K562 (cell line): ENCODE measurements around the gene TMEM217. TPM values are rescaled to one million over a fixed set of nuclear protein-coding genes. Genes with fewer than 3 reads are reported as not detected.

Source experiments
- HES1 ChIP-seq: fragments of 450-650 bp; IDR thresholded peaks from 2 replicates; pipeline ENCODE4 v1.6.1; 2016; ENCODE audit warnings: low read depth, mild to moderate bottlenecking, moderate library complexity
- HOXB6 ChIP-seq: fragments of 250-450 bp; sonication (Bioruptor Pico); IDR thresholded peaks from 2 replicates; pipeline ENCODE4 v1.5.1; 2022; ENCODE audit warnings: mild to moderate bottlenecking, borderline replicate concordance
- NFYB ChIP-seq: IDR thresholded peaks from 2 replicates; pipeline ENCODE4 v1.6.1; 2011; ENCODE audit warnings: mild to moderate bottlenecking, moderate library complexity; ENCODE audit not compliant: insufficient read length; ENCODE audit errors: extremely low read depth
- PHB ChIP-seq: fragments of 250-450 bp; sonication (Bioruptor Pico); IDR thresholded peaks from 2 replicates; pipeline ENCODE4 v1.5.0; 2021
- PHF21A ChIP-seq: fragments of 450-650 bp; IDR thresholded peaks from 2 replicates; pipeline ENCODE4 v1.6.1; 2017; ENCODE audit warnings: low read depth, borderline replicate concordance
- ZFX ChIP-seq: sonication (generic); formaldehyde crosslinking; IDR thresholded peaks from 2 replicates; pipeline ENCODE4 v1.8.0; 2022; ENCODE audit warnings: mild to moderate bottlenecking, missing genetic modification reagents, moderate library complexity
- ZMIZ1 ChIP-seq, 2 experiments: fragments of 150-350 bp in 1 of 2; IDR thresholded peaks; 2 replicates each; pipeline ENCODE4 v1.6.1; 2012 to 2016; ENCODE audit warnings: low read depth in 2 of 2, low read length in 2 of 2, mild to moderate bottlenecking in 1 of 2, moderate library complexity in 1 of 2
- ZNF384 ChIP-seq: IDR thresholded peaks from 2 replicates; pipeline ENCODE4 v1.6.1; 2012; ENCODE audit warnings: low read depth, low read length, improper control_type of control experiment
- ZNF584 ChIP-seq: fragments of 200-800 bp; sonication (Bioruptor generic); IDR thresholded peaks from 2 replicates; pipeline ENCODE4 v1.6.1; 2016; ENCODE audit warnings: low read depth, mild to moderate bottlenecking, missing genetic modification characterization, missing compliant biosample characterization
- ZNF586 ChIP-seq: fragments of 450-650 bp; formaldehyde crosslinking; conservative IDR thresholded peaks from 2 replicates; pipeline ENCODE4 v1.4.0; 2020; ENCODE audit warnings: mild to moderate bottlenecking, moderate library complexity
- ZNF79 ChIP-seq: fragments of 250-450 bp; sonication (Bioruptor Pico); IDR thresholded peaks from 2 replicates; pipeline ENCODE4 v1.4.0; 2020; ENCODE audit warnings: low read depth, mild to moderate bottlenecking, moderate library complexity
- polyA plus RNA-seq, 8 experiments: library from polyadenylated mRNA; depleted of rRNA in 4 of 8; stranded (reverse) in 5 of 8; unstranded in 3 of 8; fragments of >200 nt; fragmentation: Nextera tagmentation in 2 of 8; fragmentation: Illumina TruSeq in 1 of 8; extraction: Ambion mirVana in 2 of 8; extraction: Trizol in 1 of 8; gene quantifications; 2 replicates each; pipeline versions ENCODE4 v1.2.1 to v1.2.3, GENCODE V29; 2011 to 2014; ENCODE audit warnings: inconsistent platforms in 1 of 8, missing spikeins in 1 of 8
- total RNA-seq, 7 experiments: library from RNA; depleted of rRNA in 6 of 7; stranded (reverse); fragments of >200 nt in 6 of 7; fragmentation: Illumina TruSeq in 2 of 7; extraction: Trizol in 2 of 7; gene quantifications; 2 replicates each; pipeline versions ENCODE4 v1.2.1 to v1.2.3, GENCODE V29; 2011 to 2021; ENCODE audit warnings: low replicate concordance in 1 of 7
- TF ChIP-seq, protein P1 (sequence below): fragments of 250-450 bp; sonication (Bioruptor Pico); IDR thresholded peaks from 2 replicates; pipeline ENCODE4 v1.4.0; 2020
- TF ChIP-seq, protein P2 (sequence below), 2 experiments: fragments of 450-650 bp in 1 of 2; IDR thresholded peaks; 2 replicates each; pipeline ENCODE4 v1.6.1; 2011 to 2017; ENCODE audit warnings: low read depth in 2 of 2, antibody characterized with exemption in 1 of 2, borderline replicate concordance in 1 of 2, low read length in 1 of 2, mild to moderate bottlenecking in 1 of 2, mixed read lengths in 1 of 2; ENCODE audit not compliant: control insufficient read depth in 1 of 2

TMEM217 gene
- total and polyA plus RNA-seq, 9 of the 15 experiments (the other 6 are each of a cell fraction or from before 2014, with no cell fraction given), result 1.3 to 8.0 (median 1.9) TPM

DNA sequence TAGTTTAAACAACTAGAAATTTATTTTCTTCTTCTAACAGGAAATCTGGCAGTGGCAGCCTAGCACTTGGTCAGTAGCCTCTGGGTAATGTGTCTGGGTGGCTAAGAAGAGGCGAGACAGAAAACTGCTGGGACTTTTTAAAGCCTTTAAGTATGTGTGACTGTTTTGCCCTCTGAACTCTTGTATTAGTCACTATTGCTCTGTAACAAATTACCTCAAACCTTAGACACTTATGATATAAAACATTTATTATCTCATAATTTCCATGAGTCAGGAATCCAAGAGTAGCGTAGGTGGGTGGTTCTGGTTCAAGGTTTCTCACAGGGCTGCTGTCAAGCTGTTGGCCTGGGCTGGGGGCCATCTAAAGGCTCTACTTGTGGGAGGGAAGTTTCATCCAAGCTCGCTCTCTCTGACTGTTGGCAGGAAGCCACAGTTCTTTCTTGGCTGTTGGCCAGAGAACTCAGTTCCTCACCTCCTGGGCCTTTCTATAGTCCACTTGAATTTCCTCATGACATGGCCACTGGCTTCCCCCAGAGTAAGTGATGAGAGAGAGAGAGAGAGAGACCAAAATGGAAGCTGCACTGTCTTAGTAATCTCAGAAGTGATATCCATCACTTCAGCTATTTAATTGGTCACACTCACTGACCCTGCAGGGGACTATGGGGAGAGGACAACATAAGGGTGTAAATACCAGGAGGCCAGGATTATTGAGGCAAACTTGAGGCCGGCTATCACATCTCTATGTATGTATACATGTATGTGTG is 17.8 kb downstream of the TMEM217 start (continued):
- TF ChIP-seq ZMIZ1 (IDR thresholded peaks at IDR 0.05; ENCODE audit: low read depth in 2 of 2, low read length in 2 of 2) (no peak), HES1 (no peak), PHF21A (no peak), ZNF586 (CRISPR knock-in tag) (no peak), ZFX (no peak), ZNF79 (CRISPR knock-in tag) (no peak), ZNF584 (CRISPR knock-in tag) (no peak; the same call in 1 of the 2 replicates), NFYB (no peak), PHB (CRISPR knock-in tag) (no peak), ZNF384 (no peak), HOXB6 (CRISPR knock-in tag) (no peak; the same call in 1 of the 2 replicates)
- TF ChIP-seq, protein P1, sequence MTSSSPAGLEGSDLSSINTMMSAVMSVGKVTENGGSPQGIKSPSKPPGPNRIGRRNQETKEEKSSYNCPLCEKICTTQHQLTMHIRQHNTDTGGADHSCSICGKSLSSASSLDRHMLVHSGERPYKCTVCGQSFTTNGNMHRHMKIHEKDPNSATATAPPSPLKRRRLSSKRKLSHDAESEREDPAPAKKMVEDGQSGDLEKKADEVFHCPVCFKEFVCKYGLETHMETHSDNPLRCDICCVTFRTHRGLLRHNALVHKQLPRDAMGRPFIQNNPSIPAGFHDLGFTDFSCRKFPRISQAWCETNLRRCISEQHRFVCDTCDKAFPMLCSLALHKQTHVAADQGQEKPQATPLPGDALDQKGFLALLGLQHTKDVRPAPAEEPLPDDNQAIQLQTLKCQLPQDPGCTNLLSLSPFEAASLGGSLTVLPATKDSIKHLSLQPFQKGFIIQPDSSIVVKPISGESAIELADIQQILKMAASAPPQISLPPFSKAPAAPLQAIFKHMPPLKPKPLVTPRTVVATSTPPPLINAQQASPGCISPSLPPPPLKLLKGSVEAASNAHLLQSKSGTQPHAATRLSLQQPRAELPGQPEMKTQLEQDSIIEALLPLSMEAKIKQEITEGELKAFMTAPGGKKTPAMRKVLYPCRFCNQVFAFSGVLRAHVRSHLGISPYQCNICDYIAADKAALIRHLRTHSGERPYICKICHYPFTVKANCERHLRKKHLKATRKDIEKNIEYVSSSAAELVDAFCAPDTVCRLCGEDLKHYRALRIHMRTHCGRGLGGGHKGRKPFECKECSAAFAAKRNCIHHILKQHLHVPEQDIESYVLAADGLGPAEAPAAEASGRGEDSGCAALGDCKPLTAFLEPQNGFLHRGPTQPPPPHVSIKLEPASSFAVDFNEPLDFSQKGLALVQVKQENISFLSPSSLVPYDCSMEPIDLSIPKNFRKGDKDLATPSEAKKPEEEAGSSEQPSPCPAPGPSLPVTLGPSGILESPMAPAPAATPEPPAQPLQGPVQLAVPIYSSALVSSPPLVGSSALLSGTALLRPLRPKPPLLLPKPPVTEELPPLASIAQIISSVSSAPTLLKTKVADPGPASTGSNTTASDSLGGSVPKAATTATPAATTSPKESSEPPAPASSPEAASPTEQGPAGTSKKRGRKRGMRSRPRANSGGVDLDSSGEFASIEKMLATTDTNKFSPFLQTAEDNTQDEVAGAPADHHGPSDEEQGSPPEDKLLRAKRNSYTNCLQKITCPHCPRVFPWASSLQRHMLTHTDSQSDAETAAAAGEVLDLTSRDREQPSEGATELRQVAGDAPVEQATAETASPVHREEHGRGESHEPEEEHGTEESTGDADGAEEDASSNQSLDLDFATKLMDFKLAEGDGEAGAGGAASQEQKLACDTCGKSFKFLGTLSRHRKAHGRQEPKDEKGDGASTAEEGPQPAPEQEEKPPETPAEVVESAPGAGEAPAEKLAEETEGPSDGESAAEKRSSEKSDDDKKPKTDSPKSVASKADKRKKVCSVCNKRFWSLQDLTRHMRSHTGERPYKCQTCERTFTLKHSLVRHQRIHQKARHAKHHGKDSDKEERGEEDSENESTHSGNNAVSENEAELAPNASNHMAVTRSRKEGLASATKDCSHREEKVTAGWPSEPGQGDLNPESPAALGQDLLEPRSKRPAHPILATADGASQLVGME (CRISPR knock-in tag), result 0 out of 2 replicates have a peak, but pooled peaks have one; percentile 54
- TF ChIP-seq, protein P2, sequence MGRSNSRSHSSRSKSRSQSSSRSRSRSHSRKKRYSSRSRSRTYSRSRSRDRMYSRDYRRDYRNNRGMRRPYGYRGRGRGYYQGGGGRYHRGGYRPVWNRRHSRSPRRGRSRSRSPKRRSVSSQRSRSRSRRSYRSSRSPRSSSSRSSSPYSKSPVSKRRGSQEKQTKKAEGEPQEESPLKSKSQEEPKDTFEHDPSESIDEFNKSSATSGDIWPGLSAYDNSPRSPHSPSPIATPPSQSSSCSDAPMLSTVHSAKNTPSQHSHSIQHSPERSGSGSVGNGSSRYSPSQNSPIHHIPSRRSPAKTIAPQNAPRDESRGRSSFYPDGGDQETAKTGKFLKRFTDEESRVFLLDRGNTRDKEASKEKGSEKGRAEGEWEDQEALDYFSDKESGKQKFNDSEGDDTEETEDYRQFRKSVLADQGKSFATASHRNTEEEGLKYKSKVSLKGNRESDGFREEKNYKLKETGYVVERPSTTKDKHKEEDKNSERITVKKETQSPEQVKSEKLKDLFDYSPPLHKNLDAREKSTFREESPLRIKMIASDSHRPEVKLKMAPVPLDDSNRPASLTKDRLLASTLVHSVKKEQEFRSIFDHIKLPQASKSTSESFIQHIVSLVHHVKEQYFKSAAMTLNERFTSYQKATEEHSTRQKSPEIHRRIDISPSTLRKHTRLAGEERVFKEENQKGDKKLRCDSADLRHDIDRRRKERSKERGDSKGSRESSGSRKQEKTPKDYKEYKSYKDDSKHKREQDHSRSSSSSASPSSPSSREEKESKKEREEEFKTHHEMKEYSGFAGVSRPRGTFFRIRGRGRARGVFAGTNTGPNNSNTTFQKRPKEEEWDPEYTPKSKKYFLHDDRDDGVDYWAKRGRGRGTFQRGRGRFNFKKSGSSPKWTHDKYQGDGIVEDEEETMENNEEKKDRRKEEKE (IDR thresholded peaks at IDR 0.05; ENCODE audit: borderline replicate concordance in 1 of 2, control insufficient read depth in 1 of 2, low read depth in 2 of 2, low read length in 1 of 2), result 0 out of 4 replicates have a peak, but pooled peaks of 1 of the 2 experiments have one; percentile 17
